Thyroid gland (tissue), 4 donors: Measurements from ENCODE around the gene SERHL2. TPM values are rescaled to one million over a fixed set of nuclear protein-coding genes. Genes with fewer than 3 reads are reported as not detected.

Experiments used
- DNase-seq, 2 donors: peaks; one replicate each; pipeline ENCODE4 v3.0.0-alpha.2; 2019
- H3K27ac ChIP-seq, 3 donors: fragments of 200-600 bp; sonication (generic); 1 replicate in 2 of 3; 2 replicates in 1 of 3; pipeline ENCODE4 v1.5.1; 2016 to 2019; ENCODE audit warnings: mild to moderate bottlenecking in 1 of 3, moderate library complexity in 1 of 3
- H3K27me3 ChIP-seq: fragments of 200-600 bp; sonication (generic); one replicate; pipeline ENCODE4 v1.5.1; 2019
- H3K36me3 ChIP-seq, 2 donors: fragments of 200-600 bp; sonication (generic); one replicate each; pipeline ENCODE4 v1.5.1; 2016 to 2019
- H3K4me1 ChIP-seq, 2 donors: fragments of 200-600 bp; sonication (generic); one replicate each; pipeline ENCODE4 v1.5.1; 2017 to 2019
- H3K4me3 ChIP-seq, 3 donors: fragments of 200-600 bp; sonication (generic); replicated peaks in 1 of 3; 1 replicate in 2 of 3; 2 replicates in 1 of 3; pipeline ENCODE4 v1.5.1; 2016; ENCODE audit warnings: mild to moderate bottlenecking in 1 of 3
- H3K9me3 ChIP-seq: fragments of 200-600 bp; sonication (generic); one replicate; pipeline ENCODE4 v1.5.1; 2017
- POLR2A ChIP-seq, 2 donors: fragments of 450-650 bp; IDR thresholded peaks; one replicate each; pipeline ENCODE4 v1.6.1; 2017; ENCODE audit warnings: antibody characterized with exemption in 2 of 2, mild to moderate bottlenecking in 2 of 2, moderate library complexity in 1 of 2
- WGBS, 2 donors: methylation state at CpG; one replicate each; pipeline ENCODE4 v1.1.5; 2017; 5-methylcytosine and 5-hydroxymethylcytosine counted together
- intact Hi-C: fragments of 100-400 bp; cut with DNase I; formaldehyde crosslinking; loops from one replicate; pipeline ENCODE4 v1.15.1; 2023
- total RNA-seq, 4 donors: library from RNA; depleted of rRNA; stranded (reverse); fragments of >200 nt; gene quantifications; one replicate each; pipeline ENCODE4 v1.2.3, GENCODE V29; 2016
- TF ChIP-seq, protein P1 (sequence below), 6 experiments: fragments of 200-600 bp in 3 of 6; fragments of 450-650 bp in 3 of 6; sonication (generic) in 3 of 6; IDR thresholded peaks; one replicate each; pipeline ENCODE4 v1.5.1; 2016 to 2019; ENCODE audit warnings: antibody characterized with exemption in 6 of 6, mild to moderate bottlenecking in 2 of 6, inconsistent platforms in 1 of 6, moderate library complexity in 1 of 6

The SERHL2 gene
- total RNA-seq, 4 donors from 2014 or later: 0.83 to 5.1 (median 3.1) TPM; not detected in 1

DNA sequence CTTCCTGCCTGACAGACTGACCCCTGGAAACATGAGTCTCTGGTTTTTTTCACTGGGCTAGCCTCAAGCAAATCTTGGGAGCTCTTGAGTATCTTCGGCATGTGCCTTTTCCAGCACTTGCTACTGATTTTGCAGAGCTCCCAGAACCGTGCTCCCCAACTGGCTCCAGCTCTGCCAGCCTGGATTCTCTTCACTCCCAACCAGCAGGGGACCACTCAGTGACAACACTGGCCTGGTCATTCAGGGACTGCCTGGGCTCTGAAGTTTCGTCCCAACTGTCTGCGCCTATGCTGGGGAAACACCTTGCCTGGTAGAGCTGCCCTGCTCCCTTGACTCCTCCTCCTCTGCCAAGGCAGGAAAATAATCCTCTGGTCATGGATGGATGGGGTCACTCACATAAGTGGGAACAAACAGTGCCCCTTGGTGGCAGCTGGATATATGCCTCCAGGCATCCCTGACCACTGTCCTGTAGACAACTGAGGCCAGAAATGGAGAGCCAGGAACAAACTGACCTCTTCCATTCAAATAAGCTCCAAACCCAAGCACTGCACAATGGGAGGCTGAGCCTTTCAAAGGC lies 30.7 kb downstream of the SERHL2 start:
- no peak for TF ChIP-seq POLR2A (IDR thresholded peaks at IDR 0.05)
- TF ChIP-seq, protein P1, sequence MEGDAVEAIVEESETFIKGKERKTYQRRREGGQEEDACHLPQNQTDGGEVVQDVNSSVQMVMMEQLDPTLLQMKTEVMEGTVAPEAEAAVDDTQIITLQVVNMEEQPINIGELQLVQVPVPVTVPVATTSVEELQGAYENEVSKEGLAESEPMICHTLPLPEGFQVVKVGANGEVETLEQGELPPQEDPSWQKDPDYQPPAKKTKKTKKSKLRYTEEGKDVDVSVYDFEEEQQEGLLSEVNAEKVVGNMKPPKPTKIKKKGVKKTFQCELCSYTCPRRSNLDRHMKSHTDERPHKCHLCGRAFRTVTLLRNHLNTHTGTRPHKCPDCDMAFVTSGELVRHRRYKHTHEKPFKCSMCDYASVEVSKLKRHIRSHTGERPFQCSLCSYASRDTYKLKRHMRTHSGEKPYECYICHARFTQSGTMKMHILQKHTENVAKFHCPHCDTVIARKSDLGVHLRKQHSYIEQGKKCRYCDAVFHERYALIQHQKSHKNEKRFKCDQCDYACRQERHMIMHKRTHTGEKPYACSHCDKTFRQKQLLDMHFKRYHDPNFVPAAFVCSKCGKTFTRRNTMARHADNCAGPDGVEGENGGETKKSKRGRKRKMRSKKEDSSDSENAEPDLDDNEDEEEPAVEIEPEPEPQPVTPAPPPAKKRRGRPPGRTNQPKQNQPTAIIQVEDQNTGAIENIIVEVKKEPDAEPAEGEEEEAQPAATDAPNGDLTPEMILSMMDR (IDR thresholded peaks at IDR 0.05): peak in 2 of 6 experiments; percentile 13 to 17
- Histone ChIP-seq H3K36me3 (peaks cover 36 to 40% of the 10 kb centered on the region in 2 donors), H3K9me3 (no peaks in the 10 kb centered on the region), H3K4me1 (peaks cover 0 to 8% of the 10 kb centered on the region in 2 donors), H3K27ac (no peak overlapping the region), H3K27me3 (no peaks in the 10 kb centered on the region), H3K4me3 (no peak overlapping the region)
- WGBS, 2 donors: 87 to 90% methylated on average over 3 to 4 of the region's 4 CpGs
- intact Hi-C loops: no loop called here
- DNase-seq: peak; percentile 50 to 51

DNA sequence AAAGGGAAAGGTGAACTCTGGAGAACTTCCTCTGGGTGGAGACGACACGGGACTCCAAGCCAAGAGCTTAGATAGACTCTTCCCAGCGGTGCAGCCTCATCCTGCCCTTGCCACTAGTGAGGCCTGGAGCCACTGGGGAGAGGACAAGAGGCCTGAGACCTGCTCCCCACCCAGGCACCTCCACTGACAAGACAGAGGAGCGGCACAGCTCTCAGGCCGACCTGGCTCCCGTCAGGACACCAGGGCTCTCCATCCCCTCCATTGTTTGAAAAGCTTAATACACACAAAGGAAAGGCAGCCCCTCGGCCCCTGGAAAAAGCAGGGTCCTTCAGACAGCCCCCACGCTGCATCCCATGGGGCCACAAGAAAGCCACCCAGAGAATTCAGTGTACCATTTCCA lies 31.3 kb downstream of the SERHL2 start:
- peaks cover 36 to 40% of the 10 kb centered on the region in 2 donors for H3K36me3 ChIP-seq
- no peak for TF ChIP-seq POLR2A (IDR thresholded peaks at IDR 0.05)
- TF ChIP-seq, protein P1 (IDR thresholded peaks at IDR 0.05): no peak
- no peak overlapping the region for H3K4me3 ChIP-seq
- peaks cover 0 to 8% of the 10 kb centered on the region in 2 donors for H3K4me1 ChIP-seq
- WGBS, 2 donors: 84 to 86% methylated on average over 7 to 8 of the region's 8 CpGs
- DNase-seq: no peak
- intact Hi-C loops: no loop called here
- no peaks in the 10 kb centered on the region for H3K27me3 ChIP-seq
- H3K27ac ChIP-seq: no peak overlapping the region
- no peaks in the 10 kb centered on the region for H3K9me3 ChIP-seq

DNA sequence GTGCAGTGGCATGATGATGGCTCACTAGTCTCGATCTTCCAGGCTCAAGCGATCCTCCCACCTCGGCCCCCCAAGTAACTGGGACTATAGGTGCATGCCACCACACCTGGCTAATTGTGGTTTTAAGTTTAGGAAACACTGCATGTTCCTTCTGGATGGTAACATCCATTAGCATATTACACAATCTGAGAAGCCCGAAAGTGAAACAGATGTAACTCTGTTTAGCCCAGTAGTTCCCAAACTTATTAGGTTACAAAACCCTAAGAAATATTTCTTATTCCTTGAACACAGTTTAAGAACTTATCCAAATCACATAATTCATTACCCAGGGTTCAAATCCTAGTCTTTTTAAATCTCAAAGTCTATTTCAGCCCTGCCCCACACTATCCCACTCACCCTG lies 32.6 kb downstream of the SERHL2 start:
- DNase-seq: no peak
- Histone ChIP-seq H3K9me3 (no peaks in the 10 kb centered on the region), H3K4me1 (peaks cover 0 to 8% of the 10 kb centered on the region in 2 donors), H3K4me3 (no peak overlapping the region), H3K36me3 (peaks cover 36 to 51% of the 10 kb centered on the region in 2 donors), H3K27me3 (no peaks in the 10 kb centered on the region), H3K27ac (no peak overlapping the region)
- no peak for TF ChIP-seq POLR2A (IDR thresholded peaks at IDR 0.05)
- TF ChIP-seq, protein P1 (IDR thresholded peaks at IDR 0.05): no peak
- WGBS, 2 donors: 93 to 95% methylated on average over 4 of the region's 4 CpGs
- intact Hi-C loops: no loop called here

DNA sequence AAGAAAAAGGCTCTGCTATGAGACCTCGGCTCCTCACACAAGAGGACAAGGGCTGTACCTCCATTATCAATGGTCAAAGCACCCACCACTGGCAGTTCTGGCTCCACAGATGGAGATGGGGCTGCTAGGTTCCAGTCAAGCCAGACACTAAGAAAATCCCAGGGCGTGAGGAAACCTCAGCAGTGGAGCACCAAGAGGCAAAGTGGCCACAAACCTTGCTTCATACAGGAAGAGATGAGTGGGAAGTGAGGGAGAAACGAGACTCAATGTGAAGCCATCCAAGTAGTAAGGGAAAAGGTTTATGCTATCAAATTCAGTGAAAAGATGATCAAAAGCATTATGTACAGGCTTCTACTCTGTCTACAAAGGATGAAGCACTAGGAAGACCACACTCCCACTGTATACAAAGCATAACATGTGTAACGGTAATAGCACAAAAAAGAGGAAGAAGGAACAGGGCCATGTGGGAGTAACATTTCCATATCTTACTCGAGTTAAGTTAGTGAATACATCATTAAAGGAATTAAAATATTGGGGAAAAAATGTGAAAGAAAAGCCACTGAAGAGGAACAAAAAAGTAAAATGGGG lies 33.9 kb downstream of the SERHL2 start:
- 88 to 89% methylated on average over 5 of the region's 5 CpGs for WGBS, 2 donors
- Histone ChIP-seq H3K27ac (no peak overlapping the region), H3K27me3 (no peaks in the 10 kb centered on the region), H3K4me3 (no peak overlapping the region), H3K4me1 (peaks cover 0 to under 1% of the 10 kb centered on the region in 2 donors), H3K36me3 (peaks cover 49 to 64% of the 10 kb centered on the region in 2 donors), H3K9me3 (no peaks in the 10 kb centered on the region)
- no peak for DNase-seq
- intact Hi-C loops: no loop called here
- TF ChIP-seq, protein P1 (IDR thresholded peaks at IDR 0.05): no peak
- TF ChIP-seq POLR2A (IDR thresholded peaks at IDR 0.05): no peak

DNA sequence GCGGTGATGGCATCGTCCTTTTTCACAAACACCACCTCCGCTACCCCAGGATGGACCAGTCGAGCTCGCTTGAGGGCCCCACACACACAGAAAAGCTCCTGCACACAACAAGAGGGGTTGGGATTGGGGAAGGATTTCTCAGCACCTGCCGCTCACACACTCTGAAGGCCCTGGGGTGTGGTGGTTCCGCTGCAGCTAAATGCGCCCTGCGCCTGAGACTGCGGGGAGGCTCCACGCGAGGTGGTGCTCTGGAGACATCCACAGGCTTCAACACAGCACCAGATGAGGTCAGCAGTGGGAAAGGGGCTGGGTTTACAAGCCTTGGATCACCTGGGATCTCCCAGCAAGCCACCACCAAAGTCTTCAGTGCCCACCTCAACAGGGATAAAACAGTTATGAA lies 38.2 kb downstream of the SERHL2 start:
- intact Hi-C loops: no loop called here
- Histone ChIP-seq H3K27ac (no peak overlapping the region), H3K4me3 (no peak overlapping the region), H3K27me3 (no peaks in the 10 kb centered on the region), H3K4me1 (no peaks in the 10 kb centered on the region), H3K36me3 (peaks cover 64 to 69% of the 10 kb centered on the region in 2 donors), H3K9me3 (no peaks in the 10 kb centered on the region)
- TF ChIP-seq, protein P1 (IDR thresholded peaks at IDR 0.05): no peak
- TF ChIP-seq POLR2A (IDR thresholded peaks at IDR 0.05): no peak
- 97 to 100% methylated on average over 11 to 12 of the region's 12 CpGs for WGBS, 2 donors
- no peak for DNase-seq
